H1 (cell line): ENCODE measurements around the gene TRIM65.

Source experiments
- CHD2 ChIP-seq: IDR thresholded peaks from 2 replicates; pipeline ENCODE4 v1.6.1; 2012; ENCODE audit warnings: low read length, improper control_type of control experiment
- NRF1 ChIP-seq: IDR thresholded peaks from 2 replicates; pipeline ENCODE4 v1.6.1; 2011; ENCODE audit warnings: mild to moderate bottlenecking, low read depth, low read length, improper control_type of control experiment
- SIN3A ChIP-seq, 2 experiments: IDR thresholded peaks in 1 of 2; conservative IDR thresholded peaks in 1 of 2; 2 replicates each; pipeline ENCODE4 v1.6.1; 2011 to 2012; ENCODE audit warnings: low read length in 2 of 2, improper control_type of control experiment in 1 of 2, low read depth in 1 of 2, mild to moderate bottlenecking in 1 of 2
- TF ChIP-seq, protein P1 (sequence below), 3 experiments: IDR thresholded peaks; 1 replicate in 2 of 3; 2 replicates in 1 of 3; pipeline versions ENCODE4 v1.5.1 to v1.6.1; 2011; ENCODE audit warnings: low read length in 3 of 3, mild to moderate bottlenecking in 3 of 3, inconsistent platforms in 2 of 3, low read depth in 1 of 3, moderate library complexity in 1 of 3; ENCODE audit not compliant: insufficient read depth in 1 of 3; ENCODE audit errors: control extremely low read depth in 1 of 3

DNA sequence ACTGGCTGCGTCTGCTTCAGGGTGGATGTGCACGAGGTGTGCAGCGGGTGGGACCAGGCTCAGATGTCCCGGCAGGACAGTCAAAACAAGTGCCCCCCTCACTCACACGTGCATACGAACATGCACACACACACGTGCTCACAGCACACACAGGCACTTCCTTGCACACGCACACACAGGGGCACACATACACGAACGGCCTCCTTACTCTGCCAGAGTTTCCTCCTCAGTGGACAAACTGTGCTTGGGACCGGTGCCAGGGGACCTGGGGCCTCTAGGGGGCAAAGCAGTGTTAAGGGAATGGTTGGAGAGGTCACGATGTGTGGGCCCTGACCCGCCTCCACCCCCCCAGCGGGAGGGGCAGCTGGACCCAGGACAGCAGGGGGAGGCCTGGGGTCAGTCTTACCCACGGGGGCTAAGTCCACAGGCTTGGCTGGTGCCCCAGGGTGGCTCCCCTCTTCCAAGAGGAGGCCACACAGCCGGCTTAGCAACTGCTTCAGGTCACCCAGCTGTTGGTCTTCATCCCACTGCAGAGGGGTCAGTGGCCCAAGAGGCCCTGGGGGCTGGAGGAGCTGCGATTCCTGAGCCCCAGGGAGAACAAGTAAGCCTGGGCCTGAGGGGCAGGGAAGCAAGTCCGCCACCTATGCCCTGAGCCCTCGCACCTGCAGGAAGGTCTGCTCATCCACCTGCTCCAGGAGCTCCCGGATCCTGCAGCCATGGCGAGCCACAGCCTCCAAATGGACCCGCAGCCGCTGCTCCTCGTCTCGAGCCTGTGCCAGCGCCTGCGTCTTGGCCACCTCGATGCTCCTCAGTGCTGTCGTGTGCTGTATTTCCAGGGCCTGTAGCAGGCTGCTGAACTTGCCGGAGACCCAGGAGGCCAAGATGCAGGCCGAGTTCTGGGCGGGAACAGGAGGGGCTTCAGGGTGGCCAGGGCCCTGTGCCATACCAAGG, 4.9 kb downstream of the TRIM65 start:
- TF ChIP-seq, protein P1, sequence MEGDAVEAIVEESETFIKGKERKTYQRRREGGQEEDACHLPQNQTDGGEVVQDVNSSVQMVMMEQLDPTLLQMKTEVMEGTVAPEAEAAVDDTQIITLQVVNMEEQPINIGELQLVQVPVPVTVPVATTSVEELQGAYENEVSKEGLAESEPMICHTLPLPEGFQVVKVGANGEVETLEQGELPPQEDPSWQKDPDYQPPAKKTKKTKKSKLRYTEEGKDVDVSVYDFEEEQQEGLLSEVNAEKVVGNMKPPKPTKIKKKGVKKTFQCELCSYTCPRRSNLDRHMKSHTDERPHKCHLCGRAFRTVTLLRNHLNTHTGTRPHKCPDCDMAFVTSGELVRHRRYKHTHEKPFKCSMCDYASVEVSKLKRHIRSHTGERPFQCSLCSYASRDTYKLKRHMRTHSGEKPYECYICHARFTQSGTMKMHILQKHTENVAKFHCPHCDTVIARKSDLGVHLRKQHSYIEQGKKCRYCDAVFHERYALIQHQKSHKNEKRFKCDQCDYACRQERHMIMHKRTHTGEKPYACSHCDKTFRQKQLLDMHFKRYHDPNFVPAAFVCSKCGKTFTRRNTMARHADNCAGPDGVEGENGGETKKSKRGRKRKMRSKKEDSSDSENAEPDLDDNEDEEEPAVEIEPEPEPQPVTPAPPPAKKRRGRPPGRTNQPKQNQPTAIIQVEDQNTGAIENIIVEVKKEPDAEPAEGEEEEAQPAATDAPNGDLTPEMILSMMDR (IDR thresholded peaks at IDR 0.05; ENCODE audit: control extremely low read depth in 1 of 3, insufficient read depth in 1 of 3, low read depth in 1 of 3, low read length in 3 of 3), result no peak
- TF ChIP-seq SIN3A (conservative IDR thresholded peaks at IDR 0.05 in 1 of 2, IDR thresholded peaks at IDR 0.05 in 1 of 2; ENCODE audit: low read depth in 1 of 2, low read length in 2 of 2), result no peak
- no peak for TF ChIP-seq NRF1
- no peak for TF ChIP-seq CHD2
